GM12872 (cell line): ENCODE results near the gene CAMK1D.

Experiments
- CTCF ChIP-seq: IDR thresholded peaks from 3 replicates; pipeline ENCODE4 v1.5.1; 2011; ENCODE audit warnings: low read depth, mild to moderate bottlenecking, low read length, moderate library complexity; ENCODE audit not compliant: insufficient read depth

Gene CAMK1D

DNA sequence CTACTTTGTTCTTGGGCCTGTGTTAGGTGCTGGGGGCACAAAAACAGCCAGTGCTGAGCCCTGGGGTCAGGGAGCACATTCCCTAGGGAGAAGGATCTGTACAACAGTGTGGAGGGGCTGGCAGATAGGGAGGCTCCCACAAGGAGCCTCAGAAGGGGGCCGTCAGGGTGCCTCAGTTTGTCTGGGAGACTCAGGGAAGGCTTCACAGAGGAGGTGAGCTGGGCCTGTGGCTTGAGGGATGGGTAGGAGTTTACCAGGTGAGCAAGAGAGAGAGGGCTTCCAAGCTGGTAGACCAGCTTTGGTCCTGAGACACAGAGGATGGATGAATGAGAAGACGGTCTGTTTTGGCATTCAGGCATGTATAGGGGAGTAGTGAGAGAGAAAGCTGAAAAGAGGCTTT lies 52.1 kb downstream of the CAMK1D start:
- TF ChIP-seq CTCF, result no peak

- no peak for TF ChIP-seq CTCF
These were observed 53.8 kb downstream of the CAMK1D start for GRCh38 chr10:12403119-12403518.

- TF ChIP-seq CTCF, result no peak
These were observed 56.3 kb downstream of the CAMK1D start for GRCh38 chr10:12405342-12406320.

GRCh38 chr10:12406764-12407400 lies 57.5 kb downstream of the CAMK1D start:
- TF ChIP-seq CTCF, result no peak

- no peak for TF ChIP-seq CTCF
These were observed 59.1 kb downstream of the CAMK1D start for GRCh38 chr10:12408472-12408871.

- TF ChIP-seq CTCF, result no peak
These were observed 59.8 kb downstream of the CAMK1D start for GRCh38 chr10:12409161-12409560.

- TF ChIP-seq CTCF, result no peak
These were observed 60.3 kb downstream of the CAMK1D start for GRCh38 chr10:12409613-12410012.
